Activated B cell treated with CpG ODN at 0.5 μM for 24 hours (primary cell): ENCODE results near the gene RIN3. TPM values are rescaled to one million over a fixed set of nuclear protein-coding genes. Genes with fewer than 3 reads are reported as not detected.

ENCODE experiments used
- ATAC-seq: fragments of 200-7000 bp; cut with Tn5 transposase; one replicate; pipeline ENCODE4 v1.10.0; 2021; ENCODE audit warnings: low read depth, mild to moderate bottlenecking, moderate library complexity
- CTCF ChIA-PET: fragments of 350-600 bp; sonication (Branson Sonifier 250); formaldehyde crosslinking; loops from one replicate; lab custom pipeline; 2021; ENCODE audit warnings: antibody characterized with exemption; lab: Charles Lee
- POLR2A ChIA-PET: fragments of 350-600 bp; sonication (Branson Sonifier 250); formaldehyde crosslinking; loops from one replicate; lab custom pipeline; 2021; ENCODE audit warnings: antibody characterized with exemption; lab: Charles Lee
- DNase-seq: peaks from one replicate; pipeline ENCODE4 v3.0.0; 2022
- H3K27ac Mint-ChIP-seq: one replicate; pipeline ENCODE4 v1.8.0; 2020; ENCODE audit warnings: mixed read lengths
- H3K27me3 Mint-ChIP-seq: one replicate; pipeline ENCODE4 v1.8.0; 2021; ENCODE audit warnings: mixed read lengths
- H3K36me3 Mint-ChIP-seq: one replicate; pipeline ENCODE4 v1.8.0; 2021; ENCODE audit warnings: low read depth, mixed read lengths
- H3K4me1 Mint-ChIP-seq: one replicate; pipeline ENCODE4 v1.8.0; 2021; ENCODE audit warnings: mixed read lengths
- H3K4me3 Mint-ChIP-seq: one replicate; pipeline ENCODE4 v1.8.0; 2020; ENCODE audit warnings: mild to moderate bottlenecking, mixed read lengths
- H3K9me3 Mint-ChIP-seq: one replicate; pipeline ENCODE4 v1.8.0; 2020; ENCODE audit warnings: mixed read lengths
- CTCF ChIP-seq: fragments of 200-600 bp; IDR thresholded peaks from one replicate; pipeline ENCODE4 v1.8.0; 2022; ENCODE audit warnings: antibody characterized with exemption, mild to moderate bottlenecking
- intact Hi-C: fragments of 100-400 bp; cut with micrococcal nuclease; formaldehyde crosslinking; loops from one replicate; pipeline ENCODE4 v1.15.1; 2024
- total RNA-seq: library from RNA; stranded (reverse); gene quantifications from 2 replicates; pipeline ENCODE4 v1.2.3, GENCODE V29; 2022

RIN3 gene
- total RNA-seq, 1 donor from 2014 or later = 62.6 TPM

GRCh38 chr14:92505826-92506225 lies 7.8 kb upstream of the RIN3 start:
- CTCF ChIA-PET = no interaction called here
- TF ChIP-seq CTCF = no peak
- H3K4me1 Mint-ChIP-seq = peaks cover 55% of the 10 kb centered on the region

DNA sequence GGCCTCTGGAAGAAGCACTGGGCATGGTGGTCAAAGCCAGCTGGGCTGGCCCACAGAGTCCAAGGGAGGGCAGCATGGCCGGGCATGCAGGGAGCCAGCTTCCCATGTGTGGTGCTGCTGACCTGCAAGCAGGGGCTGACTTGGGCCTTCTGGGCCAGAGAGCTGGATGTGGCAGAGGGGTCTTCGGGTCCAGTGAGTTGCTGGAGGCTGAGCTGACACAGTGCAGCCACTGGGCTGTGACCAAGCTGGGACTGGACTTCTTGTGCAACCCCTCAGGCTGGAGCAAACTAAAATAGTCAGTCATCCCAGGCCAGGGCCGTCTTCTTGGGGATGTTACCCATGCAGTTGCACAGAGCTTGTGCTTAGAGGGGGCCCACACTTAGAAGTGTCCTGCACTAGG lies 7.3 kb upstream of the RIN3 start:
- Mint-ChIP-seq H3K27me3 (no peaks in the 10 kb centered on the region), H3K4me1 (peaks cover 55% of the 10 kb centered on the region), H3K9me3 (no peaks in the 10 kb centered on the region), H3K27ac (no peak overlapping the region), H3K4me3 (peak overlapping the region; percentile 44), H3K36me3 (no peaks in the 10 kb centered on the region)
- no peak for TF ChIP-seq CTCF
- no peak for ATAC-seq
- ChIA-PET CTCF (no interaction called here), POLR2A (interaction anchor here (0.5 kb wide), 1 partner anchor 304 kb away, joined by 3 read pairs; no protein-coding TSS in a partner anchor)
- DNase-seq = no peak
- intact Hi-C loops = loop anchor here (2.0 to 5.0 kb wide), 2 partner anchors 104 to 171 kb away; no protein-coding TSS in a partner anchor

More at GRCh38 chr14:92505826-92506225, 7.8 kb upstream of the RIN3 start:
- Mint-ChIP-seq H3K36me3 (no peaks in the 10 kb centered on the region), H3K9me3 (no peaks in the 10 kb centered on the region), H3K4me3 (peak overlapping the region; percentile 44), H3K27ac (no peak overlapping the region), H3K27me3 (no peaks in the 10 kb centered on the region)
- DNase-seq = no peak
- POLR2A ChIA-PET = no interaction called here
- intact Hi-C loops = loop anchor here (2.0 to 5.0 kb wide), 2 partner anchors 104 to 171 kb away; no protein-coding TSS in a partner anchor
- ATAC-seq = no peak

DNA sequence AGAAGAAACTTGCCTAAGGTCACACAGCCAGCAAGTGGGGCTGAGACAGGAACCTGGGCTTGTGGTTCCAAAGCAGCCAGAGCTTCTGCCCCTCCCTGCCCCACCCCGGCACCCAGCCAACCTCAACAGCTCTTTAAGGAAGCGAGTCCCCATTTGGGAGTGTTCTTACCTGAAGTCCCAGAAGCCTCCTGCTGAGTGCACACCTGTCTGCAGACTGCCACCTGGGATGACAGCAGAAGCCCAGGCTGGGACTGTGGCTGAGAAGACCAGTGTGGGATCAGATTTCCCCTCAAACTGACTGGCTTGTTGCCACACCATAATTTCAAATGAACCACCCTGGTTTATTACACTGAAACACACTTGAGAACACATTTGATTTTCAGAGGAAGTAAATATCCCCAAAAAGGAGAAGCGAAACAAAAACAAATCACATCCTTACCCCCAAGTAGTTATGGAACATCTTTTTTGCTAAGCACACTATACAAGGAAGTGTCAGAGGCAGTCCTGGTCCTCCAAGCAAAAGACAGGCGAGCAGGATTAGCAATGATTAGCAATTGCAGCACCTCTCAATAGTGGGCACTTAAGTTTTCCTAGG lies 6.3 kb upstream of the RIN3 start:
- H3K27me3 Mint-ChIP-seq = no peaks in the 10 kb centered on the region
- ATAC-seq = peak; percentile 86
- H3K9me3 Mint-ChIP-seq = no peaks in the 10 kb centered on the region
- H3K27ac Mint-ChIP-seq = peak overlapping the region; percentile 50
- H3K4me1 Mint-ChIP-seq = peaks cover 56% of the 10 kb centered on the region
- intact Hi-C loops = loop anchor here (1.0 to 5.0 kb wide), 3 partner anchors 24 to 170 kb away; no protein-coding TSS in a partner anchor
- TF ChIP-seq CTCF = no peak
- ChIA-PET CTCF (no interaction called here), POLR2A (no interaction called here)
- H3K36me3 Mint-ChIP-seq = no peaks in the 10 kb centered on the region
- H3K4me3 Mint-ChIP-seq = peak overlapping the region; percentile 39
- DNase-seq = peak; percentile 49

- no peak overlapping the region for H3K27ac Mint-ChIP-seq
Observed at GRCh38 chr14:92510972-92511371, 2.6 kb upstream of the RIN3 start.

More at GRCh38 chr14:92510972-92511371, 2.6 kb upstream of the RIN3 start:
- Mint-ChIP-seq H3K36me3 (no peaks in the 10 kb centered on the region), H3K4me1 (peaks cover 53% of the 10 kb centered on the region), H3K4me3 (no peak overlapping the region), H3K9me3 (no peaks in the 10 kb centered on the region), H3K27me3 (no peaks in the 10 kb centered on the region)
- DNase-seq (no peak), ATAC-seq (no peak)
- no peak for TF ChIP-seq CTCF
- intact Hi-C loops = loop anchor here (5.0 kb wide), 2 partner anchors 41 to 66 kb away; no protein-coding TSS in a partner anchor
- ChIA-PET POLR2A (interaction anchor here (0.6 kb wide), 1 partner anchor 81 kb away, joined by 5 read pairs; no protein-coding TSS in a partner anchor), CTCF (interaction anchor here (0.8 kb wide), 1 partner anchor 104 kb away, joined by 6 read pairs; no protein-coding TSS in a partner anchor)
